Astrocyte (in vitro differentiated cells and primary cell): Measurements from ENCODE around the gene KRTAP5-6. TPM values are rescaled to one million over a fixed set of nuclear protein-coding genes. Genes with fewer than 3 reads are reported as not detected.

ENCODE experiments used
- DNase-seq: peaks from one replicate; pipeline ENCODE4 v3.0.0-alpha.2; 2010; ENCODE audit warnings: low read depth
- FAIRE-seq: peaks from 2 replicates; lab custom pipeline; 2011; peaks lifted over from hg19 to GRCh38; lab: Jason Lieb, UNC
- H2AFZ ChIP-seq: 2 replicates; pipeline ENCODE4 v1.6.0; 2012; ENCODE audit warnings: low read depth, low read length, inconsistent platforms
- H3K27ac ChIP-seq: 2 replicates; pipeline ENCODE4 v1.5.1; 2011; ENCODE audit warnings: low read depth, low read length, inconsistent platforms
- H3K27me3 ChIP-seq: 2 replicates; pipeline ENCODE4 v1.6.0; 2011; ENCODE audit warnings: low read length, inconsistent platforms; ENCODE audit not compliant: insufficient read depth
- H3K36me3 ChIP-seq: 2 replicates; pipeline ENCODE4 v1.5.1; 2011; ENCODE audit warnings: low read length, inconsistent platforms; ENCODE audit not compliant: insufficient read depth
- H3K4me1 ChIP-seq: 2 replicates; pipeline ENCODE4 v1.5.1; 2011; ENCODE audit warnings: low read length, inconsistent platforms; ENCODE audit not compliant: insufficient read depth
- H3K4me2 ChIP-seq: 2 replicates; pipeline ENCODE4 v1.6.0; 2012; ENCODE audit warnings: low read length, inconsistent platforms
- H3K4me3 ChIP-seq: 2 replicates; pipeline ENCODE4 v1.5.1; 2011; ENCODE audit warnings: low read depth, mild to moderate bottlenecking, low read length, inconsistent platforms; ENCODE audit not compliant: insufficient read depth
- H3K79me2 ChIP-seq: 2 replicates; pipeline ENCODE4 v1.6.0; 2012; ENCODE audit warnings: mild to moderate bottlenecking, low read length, inconsistent platforms; ENCODE audit not compliant: insufficient read depth
- H3K9ac ChIP-seq: 2 replicates; pipeline ENCODE4 v1.6.0; 2012; ENCODE audit warnings: mild to moderate bottlenecking, low read length, inconsistent platforms
- H3K9me3 ChIP-seq: 2 replicates; pipeline ENCODE4 v1.5.1; 2012; ENCODE audit warnings: low read depth, mild to moderate bottlenecking, low read length, inconsistent platforms; ENCODE audit not compliant: insufficient read depth
- H4K20me1 ChIP-seq: 2 replicates; pipeline ENCODE4 v1.6.0; 2012; ENCODE audit warnings: low read length, inconsistent platforms; ENCODE audit not compliant: insufficient read depth
- H3K27ac Mint-ChIP-seq: one replicate; pipeline ENCODE4 v1.8.0; 2021; ENCODE audit warnings: mild to moderate bottlenecking, mixed read lengths; ENCODE audit not compliant: unreplicated experiment
- H3K27me3 Mint-ChIP-seq: one replicate; pipeline ENCODE4 v1.8.0; 2021; ENCODE audit warnings: low read depth, mixed read lengths; ENCODE audit not compliant: unreplicated experiment
- H3K36me3 Mint-ChIP-seq: one replicate; pipeline ENCODE4 v1.8.0; 2021; ENCODE audit warnings: low read depth, mixed read lengths; ENCODE audit not compliant: unreplicated experiment
- H3K4me1 Mint-ChIP-seq: one replicate; pipeline ENCODE4 v1.8.0; 2021; ENCODE audit warnings: low read depth, mixed read lengths; ENCODE audit not compliant: unreplicated experiment
- H3K4me3 Mint-ChIP-seq: one replicate; pipeline ENCODE4 v1.8.0; 2021; ENCODE audit warnings: mild to moderate bottlenecking, moderate library complexity, mixed read lengths; ENCODE audit not compliant: unreplicated experiment
- H3K9me3 Mint-ChIP-seq: one replicate; pipeline ENCODE4 v1.8.0; 2021; ENCODE audit warnings: mild to moderate bottlenecking, mixed read lengths; ENCODE audit not compliant: unreplicated experiment
- EZH2 ChIP-seq: IDR thresholded peaks from 2 replicates; pipeline ENCODE4 v1.6.1; 2012; ENCODE audit warnings: mild to moderate bottlenecking, low read length, inconsistent platforms; ENCODE audit not compliant: insufficient read depth
- total RNA-seq: library from RNA; stranded (reverse); gene quantifications from 2 replicates; pipeline ENCODE4 v1.2.1, GENCODE V29; 2021
- TF ChIP-seq, protein P1 (sequence below): IDR thresholded peaks from 2 replicates; pipeline ENCODE4 v1.5.1; 2011; ENCODE audit warnings: low read depth, mild to moderate bottlenecking, inconsistent platforms, low read length, moderate library complexity; ENCODE audit not compliant: insufficient read depth

Gene KRTAP5-6
- total RNA-seq, 1 donor from 2014 or later = not detected

DNA sequence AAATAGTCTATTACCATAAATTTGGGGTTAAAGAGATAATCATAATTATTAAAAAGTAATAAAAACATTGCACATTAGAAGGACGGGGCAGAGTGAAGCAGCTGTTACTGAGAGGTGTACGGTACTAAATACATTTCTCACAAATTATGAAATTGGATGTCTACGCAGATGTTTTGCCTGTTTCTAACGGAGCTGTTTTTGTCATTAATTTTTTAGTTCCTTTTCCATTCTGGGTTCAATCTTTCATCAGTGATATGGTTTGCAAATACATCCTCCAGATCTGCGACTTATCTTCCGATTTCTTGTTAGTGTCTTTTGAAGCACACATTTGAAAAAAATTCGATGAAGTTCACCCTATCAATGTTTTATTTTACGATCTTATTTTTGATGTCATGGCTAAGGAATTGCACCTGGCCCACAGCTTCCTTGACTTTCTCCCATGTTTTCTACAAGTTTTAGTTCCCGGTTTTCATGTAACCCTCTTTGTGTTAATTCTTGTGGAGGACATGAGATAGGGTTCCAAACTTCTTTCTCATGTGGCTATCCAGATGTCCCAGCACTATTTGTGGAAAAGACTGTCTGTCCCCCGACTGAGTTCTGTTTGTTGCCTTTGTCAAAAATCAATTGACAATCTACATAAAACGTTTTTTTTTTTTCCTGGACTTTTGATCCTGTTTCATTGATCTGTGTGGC lies 21.3 kb upstream of the KRTAP5-6 start:
- TF ChIP-seq EZH2 = no peak
- TF ChIP-seq, protein P1, sequence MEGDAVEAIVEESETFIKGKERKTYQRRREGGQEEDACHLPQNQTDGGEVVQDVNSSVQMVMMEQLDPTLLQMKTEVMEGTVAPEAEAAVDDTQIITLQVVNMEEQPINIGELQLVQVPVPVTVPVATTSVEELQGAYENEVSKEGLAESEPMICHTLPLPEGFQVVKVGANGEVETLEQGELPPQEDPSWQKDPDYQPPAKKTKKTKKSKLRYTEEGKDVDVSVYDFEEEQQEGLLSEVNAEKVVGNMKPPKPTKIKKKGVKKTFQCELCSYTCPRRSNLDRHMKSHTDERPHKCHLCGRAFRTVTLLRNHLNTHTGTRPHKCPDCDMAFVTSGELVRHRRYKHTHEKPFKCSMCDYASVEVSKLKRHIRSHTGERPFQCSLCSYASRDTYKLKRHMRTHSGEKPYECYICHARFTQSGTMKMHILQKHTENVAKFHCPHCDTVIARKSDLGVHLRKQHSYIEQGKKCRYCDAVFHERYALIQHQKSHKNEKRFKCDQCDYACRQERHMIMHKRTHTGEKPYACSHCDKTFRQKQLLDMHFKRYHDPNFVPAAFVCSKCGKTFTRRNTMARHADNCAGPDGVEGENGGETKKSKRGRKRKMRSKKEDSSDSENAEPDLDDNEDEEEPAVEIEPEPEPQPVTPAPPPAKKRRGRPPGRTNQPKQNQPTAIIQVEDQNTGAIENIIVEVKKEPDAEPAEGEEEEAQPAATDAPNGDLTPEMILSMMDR = no peak
- no peaks in the 10 kb centered on the region for H3K9me3 Mint-ChIP-seq
- Histone ChIP-seq H3K79me2 (no peaks in the 10 kb centered on the region), H4K20me1 (no peaks in the 10 kb centered on the region), H2AFZ (no peak overlapping the region), H3K4me3 (no peak overlapping the region), H3K9ac (no peak overlapping the region), H3K4me2 (no peak overlapping the region), H3K4me1 (no peaks in the 10 kb centered on the region), H3K9me3 (peaks cover 5% of the 10 kb centered on the region), H3K27ac (no peak overlapping the region), H3K27me3 (peaks cover 51% of the 10 kb centered on the region), H3K36me3 (no peaks in the 10 kb centered on the region)
- peaks cover 49% of the 10 kb centered on the region for H3K27me3 Mint-ChIP-seq
- H3K4me1 Mint-ChIP-seq = no peaks in the 10 kb centered on the region
- no peak for FAIRE-seq
- no peak overlapping the region for H3K4me3 Mint-ChIP-seq
- no peak overlapping the region for H3K27ac Mint-ChIP-seq
- DNase-seq = no peak
- H3K36me3 Mint-ChIP-seq = no peaks in the 10 kb centered on the region

DNA sequence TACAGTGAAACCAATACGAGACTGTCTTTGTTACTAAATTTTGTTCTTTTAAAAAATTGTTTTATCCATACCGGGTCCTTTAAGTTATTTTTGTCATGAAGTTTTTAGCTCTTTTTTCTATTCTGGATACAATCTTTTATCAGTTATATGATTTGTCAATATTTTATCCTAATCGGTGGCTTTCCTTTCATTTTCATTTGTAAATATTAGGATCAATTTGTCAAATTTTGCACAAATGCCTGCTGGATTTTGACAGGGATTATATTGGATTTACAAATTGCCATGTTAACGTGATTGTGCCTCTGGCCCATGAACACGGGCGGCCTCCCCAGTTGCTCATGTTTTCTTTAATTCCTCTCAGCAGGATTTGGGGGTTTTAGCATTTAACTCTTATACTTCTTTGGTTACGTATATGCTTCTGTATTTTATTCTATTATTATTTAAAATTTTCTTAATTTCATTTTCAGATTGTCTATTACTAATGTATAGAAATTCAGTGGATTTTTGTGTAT lies 20.7 kb upstream of the KRTAP5-6 start:
- no peak for FAIRE-seq
- no peaks in the 10 kb centered on the region for H4K20me1 ChIP-seq

More for the DNA sequence above, 20.7 kb upstream of the KRTAP5-6 start:
- TF ChIP-seq, protein P1 = no peak
- TF ChIP-seq EZH2 = no peak
- no peaks in the 10 kb centered on the region for H3K36me3 Mint-ChIP-seq
- H3K9me3 ChIP-seq = peaks cover 4% of the 10 kb centered on the region
- DNase-seq = no peak
- no peaks in the 10 kb centered on the region for H3K9me3 Mint-ChIP-seq
- no peak overlapping the region for H3K4me3 Mint-ChIP-seq
- H2AFZ ChIP-seq = no peak overlapping the region
- no peak overlapping the region for H3K4me2 ChIP-seq
- no peaks in the 10 kb centered on the region for H3K79me2 ChIP-seq
- H3K27ac Mint-ChIP-seq = no peak overlapping the region
- no peak overlapping the region for H3K27ac ChIP-seq
- H3K9ac ChIP-seq = no peak overlapping the region
- H3K27me3 ChIP-seq = peaks cover 51% of the 10 kb centered on the region
- H3K4me1 Mint-ChIP-seq = no peaks in the 10 kb centered on the region
- H3K36me3 ChIP-seq = no peaks in the 10 kb centered on the region
- no peaks in the 10 kb centered on the region for H3K4me1 ChIP-seq
- peaks cover 46% of the 10 kb centered on the region for H3K27me3 Mint-ChIP-seq
- H3K4me3 ChIP-seq = no peak overlapping the region
